WTC11 (cell line): Measurements from ENCODE around the gene CLMN. TPM values are rescaled to one million over a fixed set of nuclear protein-coding genes. Genes with fewer than 3 reads are reported as not detected.

Source experiments
- ATAC-seq: fragments of 200-7000 bp; cut with Tn5 transposase; 2 replicates; pipeline ENCODE4 v1.10.0; 2021; ENCODE audit warnings: mild to moderate bottlenecking, moderate library complexity
- CTCF ChIA-PET: fragments of 300-600 bp; sonication (Branson Sonifier 250); formaldehyde crosslinking; loops from one replicate; lab custom pipeline; 2021; ENCODE audit warnings: antibody characterized with exemption; lab: Charles Lee
- POLR2A ChIA-PET: fragments of 350-600 bp; sonication (Branson Sonifier 250); formaldehyde crosslinking; loops from one replicate; lab custom pipeline; 2021; ENCODE audit warnings: antibody characterized with exemption; lab: Charles Lee
- DNase-seq: peaks from one replicate; pipeline ENCODE4 v3.0.0; 2021; ENCODE audit warnings: low spot score
- H3K27ac Mint-ChIP-seq: 2 replicates; pipeline ENCODE4 v1.8.0; 2021; ENCODE audit warnings: mixed read lengths
- H3K27me3 Mint-ChIP-seq: 2 replicates; pipeline ENCODE4 v1.8.0; 2021; ENCODE audit warnings: low read depth, mild to moderate bottlenecking, moderate library complexity, mixed read lengths
- H3K36me3 Mint-ChIP-seq: 2 replicates; pipeline ENCODE4 v1.8.0; 2021; ENCODE audit warnings: mixed read lengths
- H3K4me1 Mint-ChIP-seq: 2 replicates; pipeline ENCODE4 v1.8.0; 2022; ENCODE audit warnings: mixed read lengths
- H3K4me3 Mint-ChIP-seq: 2 replicates; pipeline ENCODE4 v1.8.0; 2021; ENCODE audit warnings: mild to moderate bottlenecking, moderate library complexity, mixed read lengths
- H3K9me3 Mint-ChIP-seq: 2 replicates; pipeline ENCODE4 v1.8.0; 2021; ENCODE audit warnings: mixed read lengths
- CREB1 ChIP-seq: sonication (generic); formaldehyde crosslinking; IDR thresholded peaks from 2 replicates; pipeline ENCODE4 v1.8.0; 2023; ENCODE audit warnings: mild to moderate bottlenecking, missing genetic modification reagents
- ELF4 ChIP-seq: sonication (generic); formaldehyde crosslinking; IDR thresholded peaks from 2 replicates; pipeline ENCODE4 v1.8.1; 2022; ENCODE audit warnings: low read depth, mild to moderate bottlenecking, moderate library complexity, missing genetic modification reagents
- ETV6 ChIP-seq: sonication (generic); formaldehyde crosslinking; IDR thresholded peaks from 2 replicates; pipeline ENCODE4 v1.8.1; 2022; ENCODE audit warnings: mild to moderate bottlenecking, missing genetic modification reagents
- GRHL2 ChIP-seq: fragments of 250-450 bp; sonication (Bioruptor Pico); IDR thresholded peaks from 2 replicates; pipeline ENCODE4 v1.8.0; 2022; ENCODE audit warnings: mild to moderate bottlenecking, moderate library complexity; ENCODE audit not compliant: insufficient replicate concordance, severe bottlenecking
- GTF2I ChIP-seq: fragments of 250-450 bp; sonication (Bioruptor Pico); conservative IDR thresholded peaks from 2 replicates; pipeline ENCODE4 v1.4.0; 2021; ENCODE audit warnings: mild to moderate bottlenecking
- HMGA2 ChIP-seq: fragments of 250-450 bp; sonication (Bioruptor Pico); IDR thresholded peaks from 2 replicates; pipeline ENCODE4 v1.4.0; 2021; ENCODE audit warnings: mild to moderate bottlenecking, moderate library complexity
- IRF2 ChIP-seq: sonication (generic); formaldehyde crosslinking; IDR thresholded peaks from 2 replicates; pipeline ENCODE4 v1.8.0; 2022; ENCODE audit warnings: low read depth, missing genetic modification reagents, borderline replicate concordance
- MXD4 ChIP-seq: fragments of 250-450 bp; sonication (Bioruptor Pico); IDR thresholded peaks from 2 replicates; pipeline ENCODE4 v1.8.0; 2021; ENCODE audit warnings: mild to moderate bottlenecking, moderate library complexity, borderline replicate concordance
- NFATC4 ChIP-seq: fragments of 250-450 bp; sonication (Bioruptor Pico); IDR thresholded peaks from 2 replicates; pipeline ENCODE4 v1.9.0; 2021; ENCODE audit warnings: mild to moderate bottlenecking
- NFE2L1 ChIP-seq: sonication (generic); formaldehyde crosslinking; IDR thresholded peaks from 2 replicates; pipeline ENCODE4 v1.8.1; 2023; ENCODE audit warnings: missing genetic modification reagents
- NFYB ChIP-seq: sonication (generic); formaldehyde crosslinking; conservative IDR thresholded peaks from 2 replicates; pipeline ENCODE4 v1.8.0; 2022; ENCODE audit warnings: low read depth, missing genetic modification reagents
- NR2C2 ChIP-seq: sonication (generic); formaldehyde crosslinking; IDR thresholded peaks from 2 replicates; pipeline ENCODE4 v1.8.0; 2022; ENCODE audit warnings: mild to moderate bottlenecking, missing genetic modification reagents
- OVOL2 ChIP-seq: fragments of 250-450 bp; sonication (Bioruptor Pico); IDR thresholded peaks from 2 replicates; pipeline ENCODE4 v1.9.0; 2021; ENCODE audit warnings: mild to moderate bottlenecking, borderline replicate concordance
- RELA ChIP-seq: sonication (generic); formaldehyde crosslinking; IDR thresholded peaks from 2 replicates; pipeline ENCODE4 v1.8.1; 2022; ENCODE audit warnings: missing genetic modification reagents, mild to moderate bottlenecking, borderline replicate concordance
- SMAD3 ChIP-seq: sonication (generic); formaldehyde crosslinking; IDR thresholded peaks from 2 replicates; pipeline ENCODE4 v1.8.0; 2022; ENCODE audit warnings: missing genetic modification reagents, mild to moderate bottlenecking, borderline replicate concordance
- SMAD4 ChIP-seq: sonication (generic); formaldehyde crosslinking; IDR thresholded peaks from 2 replicates; pipeline ENCODE4 v1.8.0; 2022; ENCODE audit warnings: mild to moderate bottlenecking, missing genetic modification reagents
- SP1 ChIP-seq: sonication (generic); formaldehyde crosslinking; conservative IDR thresholded peaks from 2 replicates; pipeline ENCODE4 v1.8.1; 2022; ENCODE audit warnings: missing genetic modification reagents
- TEAD1 ChIP-seq: sonication (generic); formaldehyde crosslinking; IDR thresholded peaks from 2 replicates; pipeline ENCODE4 v1.8.0; 2022; ENCODE audit warnings: mild to moderate bottlenecking, missing genetic modification reagents
- ZNF138 ChIP-seq: sonication (generic); formaldehyde crosslinking; conservative IDR thresholded peaks from 2 replicates; pipeline ENCODE4 v1.8.1; 2022; ENCODE audit warnings: mild to moderate bottlenecking, moderate library complexity, missing genetic modification reagents
- ZNF219 ChIP-seq: sonication (generic); formaldehyde crosslinking; IDR thresholded peaks from 2 replicates; pipeline ENCODE4 v1.8.0; 2023; ENCODE audit warnings: missing genetic modification reagents, mild to moderate bottlenecking, borderline replicate concordance
- total RNA-seq: library from RNA; stranded (reverse); gene quantifications from 3 replicates; pipeline ENCODE4 v1.2.3, GENCODE V29; 2021
- TF ChIP-seq, protein P1 (sequence below): sonication (generic); formaldehyde crosslinking; IDR thresholded peaks from 2 replicates; pipeline ENCODE4 v1.8.1; 2023; ENCODE audit warnings: mild to moderate bottlenecking, missing genetic modification reagents
- TF ChIP-seq, protein P2 (sequence below): fragments of 250-450 bp; sonication (Bioruptor Pico); IDR thresholded peaks from 2 replicates; pipeline ENCODE4 v1.8.0; 2021; ENCODE audit warnings: mild to moderate bottlenecking
- TF ChIP-seq, protein P3 (sequence below): sonication (generic); formaldehyde crosslinking; IDR thresholded peaks from 2 replicates; pipeline ENCODE4 v1.8.0; 2022; ENCODE audit warnings: missing genetic modification reagents
- TF ChIP-seq, protein P4 (sequence below): fragments of 250-450 bp; sonication (Bioruptor Pico); IDR thresholded peaks from 2 replicates; pipeline ENCODE4 v1.9.0; 2021; ENCODE audit warnings: mild to moderate bottlenecking
- TF ChIP-seq, protein P5 (sequence below): fragments of 250-450 bp; sonication (Bioruptor Pico); IDR thresholded peaks from 2 replicates; pipeline ENCODE4 v1.9.0; 2021; ENCODE audit warnings: mild to moderate bottlenecking
- TF ChIP-seq, protein P6 (sequence below): sonication (generic); formaldehyde crosslinking; IDR thresholded peaks from 2 replicates; pipeline ENCODE4 v1.8.0; 2022; ENCODE audit warnings: mild to moderate bottlenecking, missing genetic modification reagents
- TF ChIP-seq, protein P7 (sequence below): sonication (generic); formaldehyde crosslinking; IDR thresholded peaks from 2 replicates; pipeline ENCODE4 v1.8.0; 2023; ENCODE audit warnings: missing genetic modification reagents

The CLMN gene
- total RNA-seq, 1 experiment from 2014 or later, result 12.2 TPM

DNA sequence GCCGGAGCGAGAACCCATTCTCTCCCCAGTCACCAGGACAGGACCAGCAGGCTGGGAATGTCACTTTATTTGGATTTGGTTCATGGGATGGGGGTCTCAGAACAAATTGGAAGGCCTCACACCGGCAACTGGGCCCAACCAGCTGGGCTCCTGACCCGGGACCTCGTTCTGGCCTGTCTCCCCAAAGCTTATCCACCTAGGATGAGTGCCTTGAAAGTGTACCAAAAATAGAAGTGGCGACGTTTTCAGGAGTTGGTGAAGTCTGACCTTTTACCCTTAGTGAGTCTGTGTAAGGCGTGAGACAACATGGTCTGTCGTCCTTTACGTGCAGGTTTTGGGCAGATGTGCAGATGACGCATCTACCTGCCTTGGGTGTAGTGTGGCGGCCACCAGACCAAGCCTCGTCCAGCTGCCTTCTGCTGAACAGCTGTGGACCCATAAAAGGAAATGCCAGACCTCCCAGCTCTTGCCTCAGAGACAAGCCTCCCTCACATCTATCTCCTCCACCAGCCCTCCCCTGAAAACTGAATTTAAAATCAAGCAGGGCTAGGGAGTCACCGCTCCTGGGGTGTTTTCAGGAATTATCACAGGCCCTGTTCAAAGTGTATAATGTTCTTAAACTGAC, 36.6 kb upstream of the CLMN start:
- peaks cover 6% of the 10 kb centered on the region; the same call in 1 of the 2 replicates for H3K36me3 Mint-ChIP-seq
- no peak overlapping the region for H3K4me3 Mint-ChIP-seq

DNA sequence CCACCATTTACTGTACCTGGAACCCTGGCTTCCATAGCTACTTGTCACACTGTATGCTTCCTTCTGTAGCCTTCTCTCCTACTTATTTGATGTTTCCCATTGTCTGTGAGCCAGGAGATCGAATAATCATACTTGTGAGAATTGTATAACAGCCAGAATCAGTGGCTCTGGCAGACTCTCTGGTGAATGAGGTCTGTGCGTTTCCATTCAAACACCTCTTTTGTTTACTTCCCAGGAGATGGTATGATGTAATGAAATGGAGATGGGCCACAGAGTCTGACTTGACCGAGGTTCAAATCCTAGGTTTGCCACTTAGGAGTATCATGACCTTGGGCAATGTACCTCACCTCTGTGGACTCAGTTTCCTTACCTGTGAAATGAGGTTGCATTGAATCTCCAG, 35.7 kb upstream of the CLMN start:
- no peak for ATAC-seq
- peaks cover 10% of the 10 kb centered on the region for H3K27me3 Mint-ChIP-seq
- H3K9me3 Mint-ChIP-seq, result peaks cover 12% of the 10 kb centered on the region
- H3K4me1 Mint-ChIP-seq, result peaks cover 8% of the 10 kb centered on the region
- no peak overlapping the region for H3K4me3 Mint-ChIP-seq
- ChIA-PET POLR2A (no interaction called here), CTCF (no interaction called here)
- peaks cover 6% of the 10 kb centered on the region; the same call in 1 of the 2 replicates for H3K36me3 Mint-ChIP-seq
- DNase-seq, result no peak
- no peak overlapping the region for H3K27ac Mint-ChIP-seq
- TF ChIP-seq NFE2L1 (CRISPR knock-in tag) (no peak), HMGA2 (no peak), NFYB (no peak), ZNF219 (CRISPR knock-in tag) (no peak), SP1 (CRISPR knock-in tag) (no peak), SMAD4 (CRISPR knock-in tag) (no peak), MXD4 (CRISPR knock-in tag) (no peak), ZNF138 (no peak), SMAD3 (CRISPR knock-in tag) (no peak), NFATC4 (no peak)
- TF ChIP-seq, protein P1, sequence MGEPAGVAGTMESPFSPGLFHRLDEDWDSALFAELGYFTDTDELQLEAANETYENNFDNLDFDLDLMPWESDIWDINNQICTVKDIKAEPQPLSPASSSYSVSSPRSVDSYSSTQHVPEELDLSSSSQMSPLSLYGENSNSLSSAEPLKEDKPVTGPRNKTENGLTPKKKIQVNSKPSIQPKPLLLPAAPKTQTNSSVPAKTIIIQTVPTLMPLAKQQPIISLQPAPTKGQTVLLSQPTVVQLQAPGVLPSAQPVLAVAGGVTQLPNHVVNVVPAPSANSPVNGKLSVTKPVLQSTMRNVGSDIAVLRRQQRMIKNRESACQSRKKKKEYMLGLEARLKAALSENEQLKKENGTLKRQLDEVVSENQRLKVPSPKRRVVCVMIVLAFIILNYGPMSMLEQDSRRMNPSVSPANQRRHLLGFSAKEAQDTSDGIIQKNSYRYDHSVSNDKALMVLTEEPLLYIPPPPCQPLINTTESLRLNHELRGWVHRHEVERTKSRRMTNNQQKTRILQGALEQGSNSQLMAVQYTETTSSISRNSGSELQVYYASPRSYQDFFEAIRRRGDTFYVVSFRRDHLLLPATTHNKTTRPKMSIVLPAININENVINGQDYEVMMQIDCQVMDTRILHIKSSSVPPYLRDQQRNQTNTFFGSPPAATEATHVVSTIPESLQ (CRISPR knock-in tag), result no peak
- TF ChIP-seq, protein P2, sequence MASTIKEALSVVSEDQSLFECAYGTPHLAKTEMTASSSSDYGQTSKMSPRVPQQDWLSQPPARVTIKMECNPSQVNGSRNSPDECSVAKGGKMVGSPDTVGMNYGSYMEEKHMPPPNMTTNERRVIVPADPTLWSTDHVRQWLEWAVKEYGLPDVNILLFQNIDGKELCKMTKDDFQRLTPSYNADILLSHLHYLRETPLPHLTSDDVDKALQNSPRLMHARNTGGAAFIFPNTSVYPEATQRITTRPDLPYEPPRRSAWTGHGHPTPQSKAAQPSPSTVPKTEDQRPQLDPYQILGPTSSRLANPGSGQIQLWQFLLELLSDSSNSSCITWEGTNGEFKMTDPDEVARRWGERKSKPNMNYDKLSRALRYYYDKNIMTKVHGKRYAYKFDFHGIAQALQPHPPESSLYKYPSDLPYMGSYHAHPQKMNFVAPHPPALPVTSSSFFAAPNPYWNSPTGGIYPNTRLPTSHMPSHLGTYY (CRISPR knock-in tag), result no peak
- TF ChIP-seq, protein P3, sequence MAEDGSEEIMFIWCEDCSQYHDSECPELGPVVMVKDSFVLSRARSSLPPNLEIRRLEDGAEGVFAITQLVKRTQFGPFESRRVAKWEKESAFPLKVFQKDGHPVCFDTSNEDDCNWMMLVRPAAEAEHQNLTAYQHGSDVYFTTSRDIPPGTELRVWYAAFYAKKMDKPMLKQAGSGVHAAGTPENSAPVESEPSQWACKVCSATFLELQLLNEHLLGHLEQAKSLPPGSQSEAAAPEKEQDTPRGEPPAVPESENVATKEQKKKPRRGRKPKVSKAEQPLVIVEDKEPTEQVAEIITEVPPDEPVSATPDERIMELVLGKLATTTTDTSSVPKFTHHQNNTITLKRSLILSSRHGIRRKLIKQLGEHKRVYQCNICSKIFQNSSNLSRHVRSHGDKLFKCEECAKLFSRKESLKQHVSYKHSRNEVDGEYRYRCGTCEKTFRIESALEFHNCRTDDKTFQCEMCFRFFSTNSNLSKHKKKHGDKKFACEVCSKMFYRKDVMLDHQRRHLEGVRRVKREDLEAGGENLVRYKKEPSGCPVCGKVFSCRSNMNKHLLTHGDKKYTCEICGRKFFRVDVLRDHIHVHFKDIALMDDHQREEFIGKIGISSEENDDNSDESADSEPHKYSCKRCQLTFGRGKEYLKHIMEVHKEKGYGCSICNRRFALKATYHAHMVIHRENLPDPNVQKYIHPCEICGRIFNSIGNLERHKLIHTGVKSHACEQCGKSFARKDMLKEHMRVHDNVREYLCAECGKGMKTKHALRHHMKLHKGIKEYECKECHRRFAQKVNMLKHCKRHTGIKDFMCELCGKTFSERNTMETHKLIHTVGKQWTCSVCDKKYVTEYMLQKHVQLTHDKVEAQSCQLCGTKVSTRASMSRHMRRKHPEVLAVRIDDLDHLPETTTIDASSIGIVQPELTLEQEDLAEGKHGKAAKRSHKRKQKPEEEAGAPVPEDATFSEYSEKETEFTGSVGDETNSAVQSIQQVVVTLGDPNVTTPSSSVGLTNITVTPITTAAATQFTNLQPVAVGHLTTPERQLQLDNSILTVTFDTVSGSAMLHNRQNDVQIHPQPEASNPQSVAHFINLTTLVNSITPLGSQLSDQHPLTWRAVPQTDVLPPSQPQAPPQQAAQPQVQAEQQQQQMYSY, result no peak
- TF ChIP-seq, protein P4, sequence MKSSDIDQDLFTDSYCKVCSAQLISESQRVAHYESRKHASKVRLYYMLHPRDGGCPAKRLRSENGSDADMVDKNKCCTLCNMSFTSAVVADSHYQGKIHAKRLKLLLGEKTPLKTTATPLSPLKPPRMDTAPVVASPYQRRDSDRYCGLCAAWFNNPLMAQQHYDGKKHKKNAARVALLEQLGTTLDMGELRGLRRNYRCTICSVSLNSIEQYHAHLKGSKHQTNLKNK (CRISPR knock-in tag), result no peak

More for the DNA sequence above, 36.6 kb upstream of the CLMN start:
- peaks cover 10% of the 10 kb centered on the region for H3K27me3 Mint-ChIP-seq
- ChIA-PET POLR2A (no interaction called here), CTCF (no interaction called here)
- H3K27ac Mint-ChIP-seq, result no peak overlapping the region
- H3K9me3 Mint-ChIP-seq, result peaks cover 12% of the 10 kb centered on the region
- no peak for TF ChIP-seq CREB1 (CRISPR knock-in tag)
- TF ChIP-seq IRF2 (CRISPR knock-in tag), result no peak
- TF ChIP-seq NR2C2 (CRISPR knock-in tag), result no peak
- TF ChIP-seq, protein P5, sequence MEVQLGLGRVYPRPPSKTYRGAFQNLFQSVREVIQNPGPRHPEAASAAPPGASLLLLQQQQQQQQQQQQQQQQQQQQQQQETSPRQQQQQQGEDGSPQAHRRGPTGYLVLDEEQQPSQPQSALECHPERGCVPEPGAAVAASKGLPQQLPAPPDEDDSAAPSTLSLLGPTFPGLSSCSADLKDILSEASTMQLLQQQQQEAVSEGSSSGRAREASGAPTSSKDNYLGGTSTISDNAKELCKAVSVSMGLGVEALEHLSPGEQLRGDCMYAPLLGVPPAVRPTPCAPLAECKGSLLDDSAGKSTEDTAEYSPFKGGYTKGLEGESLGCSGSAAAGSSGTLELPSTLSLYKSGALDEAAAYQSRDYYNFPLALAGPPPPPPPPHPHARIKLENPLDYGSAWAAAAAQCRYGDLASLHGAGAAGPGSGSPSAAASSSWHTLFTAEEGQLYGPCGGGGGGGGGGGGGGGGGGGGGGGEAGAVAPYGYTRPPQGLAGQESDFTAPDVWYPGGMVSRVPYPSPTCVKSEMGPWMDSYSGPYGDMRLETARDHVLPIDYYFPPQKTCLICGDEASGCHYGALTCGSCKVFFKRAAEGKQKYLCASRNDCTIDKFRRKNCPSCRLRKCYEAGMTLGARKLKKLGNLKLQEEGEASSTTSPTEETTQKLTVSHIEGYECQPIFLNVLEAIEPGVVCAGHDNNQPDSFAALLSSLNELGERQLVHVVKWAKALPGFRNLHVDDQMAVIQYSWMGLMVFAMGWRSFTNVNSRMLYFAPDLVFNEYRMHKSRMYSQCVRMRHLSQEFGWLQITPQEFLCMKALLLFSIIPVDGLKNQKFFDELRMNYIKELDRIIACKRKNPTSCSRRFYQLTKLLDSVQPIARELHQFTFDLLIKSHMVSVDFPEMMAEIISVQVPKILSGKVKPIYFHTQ, result no peak
- TF ChIP-seq ETV6 (CRISPR knock-in tag), result no peak
- no peak for TF ChIP-seq ELF4 (CRISPR knock-in tag)
- TF ChIP-seq, protein P6, sequence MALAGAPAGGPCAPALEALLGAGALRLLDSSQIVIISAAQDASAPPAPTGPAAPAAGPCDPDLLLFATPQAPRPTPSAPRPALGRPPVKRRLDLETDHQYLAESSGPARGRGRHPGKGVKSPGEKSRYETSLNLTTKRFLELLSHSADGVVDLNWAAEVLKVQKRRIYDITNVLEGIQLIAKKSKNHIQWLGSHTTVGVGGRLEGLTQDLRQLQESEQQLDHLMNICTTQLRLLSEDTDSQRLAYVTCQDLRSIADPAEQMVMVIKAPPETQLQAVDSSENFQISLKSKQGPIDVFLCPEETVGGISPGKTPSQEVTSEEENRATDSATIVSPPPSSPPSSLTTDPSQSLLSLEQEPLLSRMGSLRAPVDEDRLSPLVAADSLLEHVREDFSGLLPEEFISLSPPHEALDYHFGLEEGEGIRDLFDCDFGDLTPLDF (CRISPR knock-in tag), result no peak
- TF ChIP-seq RELA (CRISPR knock-in tag), result no peak
- TF ChIP-seq GRHL2 (CRISPR knock-in tag), result no peak
- TF ChIP-seq, protein P7, sequence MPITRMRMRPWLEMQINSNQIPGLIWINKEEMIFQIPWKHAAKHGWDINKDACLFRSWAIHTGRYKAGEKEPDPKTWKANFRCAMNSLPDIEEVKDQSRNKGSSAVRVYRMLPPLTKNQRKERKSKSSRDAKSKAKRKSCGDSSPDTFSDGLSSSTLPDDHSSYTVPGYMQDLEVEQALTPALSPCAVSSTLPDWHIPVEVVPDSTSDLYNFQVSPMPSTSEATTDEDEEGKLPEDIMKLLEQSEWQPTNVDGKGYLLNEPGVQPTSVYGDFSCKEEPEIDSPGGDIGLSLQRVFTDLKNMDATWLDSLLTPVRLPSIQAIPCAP, result no peak
- no peak for TF ChIP-seq TEAD1 (CRISPR knock-in tag)
- TF ChIP-seq OVOL2, result no peak
- no peak for TF ChIP-seq GTF2I (CRISPR knock-in tag)
- ATAC-seq (no peak), DNase-seq (no peak)
- H3K4me1 Mint-ChIP-seq, result peaks cover 16% of the 10 kb centered on the region
